SK-N-MC (cell line): ENCODE data around the gene NHSL2.

Experiments used
- EZH2 ChIP-seq: fragments of 200-600 bp; sonication (generic); IDR thresholded peaks from one replicate; pipeline ENCODE4 v1.6.1; 2017; ENCODE audit warnings: antibody characterized with exemption
- FOXP2 ChIP-seq: optimal IDR thresholded peaks from 2 replicates; pipeline ENCODE3; 2011; ENCODE audit warnings: mild to moderate bottlenecking, moderate library complexity; ENCODE audit not compliant: insufficient read depth; ENCODE audit errors: extremely low read length, control extremely low read depth
- POLR2AphosphoS5 ChIP-seq: IDR thresholded peaks from 2 replicates; pipeline ENCODE4 v1.6.1; 2012; ENCODE audit warnings: mild to moderate bottlenecking, low read depth, low read length, borderline replicate concordance

DNA sequence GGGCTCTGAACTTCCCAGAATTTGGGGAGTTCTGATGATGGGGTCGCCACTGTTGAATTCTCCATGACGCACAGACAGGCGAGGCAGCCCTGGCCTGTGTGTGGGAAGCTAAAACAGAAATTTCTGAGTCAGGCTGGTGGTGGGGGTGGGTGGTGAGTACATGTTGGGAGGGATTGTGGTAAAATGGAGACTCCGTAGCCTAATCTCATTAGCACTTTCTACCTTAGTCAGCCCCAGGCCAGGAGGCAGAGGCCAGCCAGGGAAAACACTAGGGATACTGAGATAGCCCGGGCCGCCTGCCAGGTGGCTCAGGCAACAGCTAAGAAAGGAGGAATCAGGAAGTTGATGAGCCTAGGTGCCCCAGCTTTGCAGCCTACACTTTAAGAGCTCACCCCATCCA, 39.3 kb upstream of the NHSL2 start:
- TF ChIP-seq EZH2 (no peak), POLR2AphosphoS5 (no peak), FOXP2 (no peak)
